GM18870 (cell line): ENCODE measurements around the gene PRKACA.
A peak's percentile ranks its signal among the peaks of the same experiment; 100 is the strongest.

Experiments
- ATAC-seq: cut with Tn5 transposase; IDR thresholded peaks from one replicate; pipeline ENCODE4 v1.9.1; 2021; ENCODE audit warnings: moderate library complexity; ENCODE audit not compliant: unreplicated experiment

Gene PRKACA

GRCh38 chr19:14096272-14096992, 21.1 kb downstream of the PRKACA start:
- ATAC-seq: no peak

- no peak for ATAC-seq
Observed at GRCh38 chr19:14094854-14095253, 22.7 kb downstream of the PRKACA start.

GRCh38 chr19:14093117-14093823, 24.3 kb downstream of the PRKACA start:
- ATAC-seq: no peak

GRCh38 chr19:14091813-14092462, 25.6 kb downstream of the PRKACA start:
- no peak for ATAC-seq

- no peak for ATAC-seq
Observed at GRCh38 chr19:14091081-14091812, 26.3 kb downstream of the PRKACA start.

- ATAC-seq: no peak
Observed at GRCh38 chr19:14090509-14091080, 27.0 kb downstream of the PRKACA start, which contains the start of gene SAMD1. TSS of gene SAMD1 (minus strand) at chr19:14090751.

GRCh38 chr19:14089662-14090508, 27.7 kb downstream of the PRKACA start:
- ATAC-seq: no peak

GRCh38 chr19:14089412-14089661, 28.2 kb downstream of the PRKACA start:
- ATAC-seq: no peak

GRCh38 chr19:14088634-14089411, 28.7 kb downstream of the PRKACA start:
- ATAC-seq: no peak

- ATAC-seq: no peak
Observed at GRCh38 chr19:14086098-14086497, 31.5 kb downstream of the PRKACA start.

- ATAC-seq: no peak
Observed at GRCh38 chr19:14085309-14085995, 32.1 kb downstream of the PRKACA start, which contains the start of gene C19orf67. TSS of gene C19orf67 (minus strand) at chr19:14085783. CDS start at chr19:14085627, 156 bp downstream.

GRCh38 chr19:14082675-14082960, 34.9 kb downstream of the PRKACA start:
- no peak for ATAC-seq

- no peak for ATAC-seq
Observed at GRCh38 chr19:14081797-14082674, 35.5 kb downstream of the PRKACA start.

- ATAC-seq: peak; percentile 90
Observed at GRCh38 chr19:14080887-14081796, 36.4 kb downstream of the PRKACA start.

GRCh38 chr19:14078411-14078810, 39.2 kb downstream of the PRKACA start:
- no peak for ATAC-seq

GRCh38 chr19:14073925-14074838, 43.4 kb downstream of the PRKACA start:
- ATAC-seq: no peak
